HEK293T (cell line): ENCODE measurements around the gene KMT5C.

Experiments used
- ARNT ChIP-seq: fragments of 450-650 bp; IDR thresholded peaks from 2 replicates; pipeline ENCODE4 v1.6.1; 2017; ENCODE audit warnings: mild to moderate bottlenecking
- BHLHE40 ChIP-seq: fragments of 450-650 bp; IDR thresholded peaks from 2 replicates; pipeline ENCODE4 v1.6.1; 2016; ENCODE audit warnings: mild to moderate bottlenecking, moderate library complexity, borderline replicate concordance
- CTBP1 ChIP-seq: fragments of 450-650 bp; IDR thresholded peaks from 2 replicates; pipeline ENCODE4 v1.6.1; 2016; ENCODE audit warnings: borderline replicate concordance
- ELF4 ChIP-seq: fragments of 450-650 bp; IDR thresholded peaks from 2 replicates; pipeline ENCODE4 v1.6.1; 2017; ENCODE audit warnings: antibody characterized with exemption
- FOXA1 ChIP-seq: fragments of 450-650 bp; IDR thresholded peaks from 2 replicates; pipeline ENCODE4 v1.6.1; 2016; ENCODE audit warnings: mild to moderate bottlenecking
- FOXK2 ChIP-seq: fragments of 450-650 bp; IDR thresholded peaks from 2 replicates; pipeline ENCODE4 v1.6.1; 2016; ENCODE audit warnings: mild to moderate bottlenecking
- FOXM1 ChIP-seq: fragments of 450-650 bp; IDR thresholded peaks from 2 replicates; pipeline ENCODE4 v1.6.1; 2017; ENCODE audit warnings: mild to moderate bottlenecking, borderline replicate concordance
- HDGF ChIP-seq: fragments of 450-650 bp; IDR thresholded peaks from 2 replicates; pipeline ENCODE4 v1.6.1; 2017; ENCODE audit warnings: antibody characterized with exemption, borderline replicate concordance
- L3MBTL2 ChIP-seq: fragments of 450-650 bp; conservative IDR thresholded peaks from 2 replicates; pipeline ENCODE4 v1.6.1; 2016; ENCODE audit warnings: mild to moderate bottlenecking
- LEF1 ChIP-seq: fragments of 450-650 bp; IDR thresholded peaks from 2 replicates; pipeline ENCODE4 v1.6.1; 2017; ENCODE audit warnings: mild to moderate bottlenecking, borderline replicate concordance
- NFRKB ChIP-seq: fragments of 450-650 bp; IDR thresholded peaks from 2 replicates; pipeline ENCODE4 v1.6.1; 2016; ENCODE audit warnings: mild to moderate bottlenecking, moderate library complexity
- SP1 ChIP-seq: fragments of 450-650 bp; IDR thresholded peaks from 2 replicates; pipeline ENCODE4 v1.6.1; 2017
- SUZ12 ChIP-seq: fragments of 450-650 bp; IDR thresholded peaks from 2 replicates; pipeline ENCODE4 v1.6.1; 2016; ENCODE audit warnings: mild to moderate bottlenecking
- TARDBP ChIP-seq: fragments of 450-650 bp; IDR thresholded peaks from 2 replicates; pipeline ENCODE4 v1.6.1; 2016

- TF ChIP-seq FOXK2 = no peak
- no peak for TF ChIP-seq FOXM1
- TF ChIP-seq FOXA1 = no peak
- no peak for TF ChIP-seq SUZ12
- TF ChIP-seq TARDBP = no peak
- no peak for TF ChIP-seq ELF4
- TF ChIP-seq ARNT = no peak
- no peak for TF ChIP-seq NFRKB
- TF ChIP-seq L3MBTL2 = no peak
- TF ChIP-seq LEF1 = no peak
- no peak for TF ChIP-seq SP1
- TF ChIP-seq CTBP1 = no peak
- no peak for TF ChIP-seq HDGF
- no peak for TF ChIP-seq BHLHE40
These were observed 51.6 kb downstream of the KMT5C start for GRCh38 chr19:55391191-55391670.
